Endodermal cell (in vitro differentiated cells): ENCODE results near the gene SHISAL2A. TPM values are rescaled to one million over a fixed set of nuclear protein-coding genes. Genes with fewer than 3 reads are reported as not detected.

Experiments
- DNase-seq: peaks from one replicate; pipeline ENCODE4 v3.0.0-alpha.2; 2017
- H3K27ac ChIP-seq: 2 replicates; pipeline ENCODE4 v1.5.1; 2013; ENCODE audit warnings: mild to moderate bottlenecking, low read depth, low read length, moderate library complexity
- H3K27me3 ChIP-seq: 2 replicates; pipeline ENCODE4 v1.6.1; 2013; ENCODE audit warnings: mild to moderate bottlenecking, low read length, moderate library complexity; ENCODE audit not compliant: insufficient read depth, control insufficient read depth, poor library complexity, severe bottlenecking
- H3K36me3 ChIP-seq: 2 replicates; pipeline ENCODE4 v1.7.0; 2013; ENCODE audit warnings: mild to moderate bottlenecking, low read length, moderate library complexity; ENCODE audit not compliant: control insufficient read depth, insufficient read depth
- H3K4me1 ChIP-seq: one replicate; pipeline ENCODE4 v1.7.0; 2013; ENCODE audit warnings: low read length; ENCODE audit not compliant: control insufficient read depth, insufficient read depth
- H3K4me3 ChIP-seq: 2 replicates; pipeline ENCODE4 v1.5.1; 2013; ENCODE audit warnings: mild to moderate bottlenecking, low read length, moderate library complexity
- H3K9ac ChIP-seq: 2 replicates; pipeline ENCODE4 v1.6.1; 2013; ENCODE audit warnings: mild to moderate bottlenecking, low read length, moderate library complexity; ENCODE audit not compliant: poor library complexity, severe bottlenecking; ENCODE audit errors: extremely low read depth
- H3K9me3 ChIP-seq: 2 replicates; pipeline ENCODE4 v1.6.1; 2013; ENCODE audit warnings: mild to moderate bottlenecking, low read length, moderate library complexity; ENCODE audit not compliant: control insufficient read depth
- H3K27ac Mint-ChIP-seq: 2 replicates; pipeline ENCODE4 v1.8.0; 2020; ENCODE audit warnings: mixed read lengths
- H3K27me3 Mint-ChIP-seq: 2 replicates; pipeline ENCODE4 v1.8.0; 2021; ENCODE audit warnings: mild to moderate bottlenecking, mixed read lengths; ENCODE audit not compliant: insufficient read depth
- H3K36me3 Mint-ChIP-seq: 2 replicates; pipeline ENCODE4 v1.8.0; 2020; ENCODE audit warnings: low read depth, mixed read lengths
- H3K4me1 Mint-ChIP-seq: 2 replicates; pipeline ENCODE4 v1.8.0; 2020; ENCODE audit warnings: mixed read lengths
- H3K4me3 Mint-ChIP-seq: 2 replicates; pipeline ENCODE4 v1.8.0; 2020; ENCODE audit warnings: mild to moderate bottlenecking, moderate library complexity, mixed read lengths
- H3K9me3 Mint-ChIP-seq: 2 replicates; pipeline ENCODE4 v1.8.0; 2020; ENCODE audit warnings: mild to moderate bottlenecking, mixed read lengths
- CTCF ChIP-seq: fragments of 200-600 bp; sonication (generic); conservative IDR thresholded peaks from 2 replicates; pipeline ENCODE4 v1.5.0; 2021; ENCODE audit warnings: antibody characterized with exemption, mild to moderate bottlenecking
- WGBS, 2 experiments: methylation state at CpG; one replicate each; pipeline versions ENCODE4 v1.1.5 to v1.1.7; 2013; ENCODE audit warnings: missing lambda C conversion rate in 2 of 2, mixed read lengths in 1 of 2; ENCODE audit not compliant: insufficient coverage in 1 of 2, insufficient read length in 1 of 2; 5-methylcytosine and 5-hydroxymethylcytosine counted together
- total RNA-seq, 2 donors: library from RNA; stranded (reverse); fragmentation: NEBNext Ultra II Directional in 1 of 2; extraction: Animal tissue kit (Norgen Biotek cat#: 25700) in 1 of 2; gene quantifications; 2 replicates in 1 of 2; 3 replicates in 1 of 2; pipeline ENCODE4 v1.2.1, GENCODE V29; 2021

SHISAL2A gene
- total RNA-seq, 2 donors from 2014 or later: 1.5 to 5.3 TPM

- H3K4me3 ChIP-seq: no peak overlapping the region
- peaks cover 72% of the 10 kb centered on the region for H3K27me3 ChIP-seq
- no peak for DNase-seq
- H3K9me3 Mint-ChIP-seq: no peaks in the 10 kb centered on the region
- H3K27ac Mint-ChIP-seq: no peak overlapping the region
- H3K9me3 ChIP-seq: no peaks in the 10 kb centered on the region
- peaks cover 26% of the 10 kb centered on the region for H3K36me3 Mint-ChIP-seq
- 93 to 96% methylated on average over 4 to 6 of the region's 6 CpGs for WGBS, 2 experiments
- H3K4me3 Mint-ChIP-seq: peak overlapping the region; percentile 63
- no peaks in the 10 kb centered on the region for H3K36me3 ChIP-seq
- no peak overlapping the region for H3K27ac ChIP-seq
- H3K9ac ChIP-seq: no peak overlapping the region
- peaks cover 15% of the 10 kb centered on the region for H3K4me1 Mint-ChIP-seq
- no peak for TF ChIP-seq CTCF
- no peaks in the 10 kb centered on the region for H3K4me1 ChIP-seq
- H3K27me3 Mint-ChIP-seq: peaks cover 90% of the 10 kb centered on the region
These were observed 29.3 kb upstream of the SHISAL2A start for GRCh38 chr1:52603630-52604029.

- H3K4me3 ChIP-seq: no peak overlapping the region
- WGBS, 2 experiments: 91 to 96% methylated on average over 3 of the region's 3 CpGs
- peaks cover 15% of the 10 kb centered on the region for H3K4me1 Mint-ChIP-seq
- no peak overlapping the region for H3K4me3 Mint-ChIP-seq
- no peak overlapping the region for H3K9ac ChIP-seq
- peaks cover 29% of the 10 kb centered on the region for H3K36me3 Mint-ChIP-seq
- TF ChIP-seq CTCF: no peak
- H3K4me1 ChIP-seq: no peaks in the 10 kb centered on the region
- no peak overlapping the region for H3K27ac Mint-ChIP-seq
- H3K9me3 ChIP-seq: no peaks in the 10 kb centered on the region
- H3K27me3 Mint-ChIP-seq: peaks cover 89% of the 10 kb centered on the region
- peaks cover 67% of the 10 kb centered on the region for H3K27me3 ChIP-seq
- no peak overlapping the region for H3K27ac ChIP-seq
- no peaks in the 10 kb centered on the region for H3K9me3 Mint-ChIP-seq
- no peaks in the 10 kb centered on the region for H3K36me3 ChIP-seq
- DNase-seq: no peak
These were observed 28.8 kb upstream of the SHISAL2A start for GRCh38 chr1:52604063-52604770.

- H3K9me3 Mint-ChIP-seq: no peaks in the 10 kb centered on the region
These were observed 19.2 kb upstream of the SHISAL2A start for GRCh38 chr1:52613636-52614373.

More at GRCh38 chr1:52613636-52614373, 19.2 kb upstream of the SHISAL2A start:
- Mint-ChIP-seq H3K27ac (no peak overlapping the region), H3K4me3 (no peak overlapping the region), H3K27me3 (peaks cover 80% of the 10 kb centered on the region), H3K4me1 (peaks cover 21% of the 10 kb centered on the region), H3K36me3 (peaks cover 4% of the 10 kb centered on the region)
- Histone ChIP-seq H3K36me3 (no peaks in the 10 kb centered on the region), H3K9me3 (no peaks in the 10 kb centered on the region), H3K9ac (no peak overlapping the region), H3K27me3 (peaks cover 57% of the 10 kb centered on the region), H3K4me1 (peaks cover 3% of the 10 kb centered on the region), H3K4me3 (no peak overlapping the region), H3K27ac (no peak overlapping the region)
- 59 to 91% methylated on average over 1 to 2 of the region's 2 CpGs for whole genome bisulfite sequencing, 2 experiments
- no peak for TF ChIP-seq CTCF
- peak; percentile 38 for DNase-seq
